Thyroid gland (tissue), 4 donors: ENCODE data around the gene MRPS24.

ENCODE experiments used
- POLR2A ChIP-seq, 2 donors: fragments of 450-650 bp; IDR thresholded peaks; one replicate each; pipeline ENCODE4 v1.6.1; 2017; ENCODE audit warnings: antibody characterized with exemption in 2 of 2, mild to moderate bottlenecking in 2 of 2, moderate library complexity in 1 of 2
- TF ChIP-seq, protein P1 (sequence below), 6 experiments: fragments of 200-600 bp in 3 of 6; fragments of 450-650 bp in 3 of 6; sonication (generic) in 3 of 6; IDR thresholded peaks; one replicate each; pipeline ENCODE4 v1.5.1; 2016 to 2019; ENCODE audit warnings: antibody characterized with exemption in 6 of 6, mild to moderate bottlenecking in 2 of 6, inconsistent platforms in 1 of 6, moderate library complexity in 1 of 6

- TF ChIP-seq, protein P1, sequence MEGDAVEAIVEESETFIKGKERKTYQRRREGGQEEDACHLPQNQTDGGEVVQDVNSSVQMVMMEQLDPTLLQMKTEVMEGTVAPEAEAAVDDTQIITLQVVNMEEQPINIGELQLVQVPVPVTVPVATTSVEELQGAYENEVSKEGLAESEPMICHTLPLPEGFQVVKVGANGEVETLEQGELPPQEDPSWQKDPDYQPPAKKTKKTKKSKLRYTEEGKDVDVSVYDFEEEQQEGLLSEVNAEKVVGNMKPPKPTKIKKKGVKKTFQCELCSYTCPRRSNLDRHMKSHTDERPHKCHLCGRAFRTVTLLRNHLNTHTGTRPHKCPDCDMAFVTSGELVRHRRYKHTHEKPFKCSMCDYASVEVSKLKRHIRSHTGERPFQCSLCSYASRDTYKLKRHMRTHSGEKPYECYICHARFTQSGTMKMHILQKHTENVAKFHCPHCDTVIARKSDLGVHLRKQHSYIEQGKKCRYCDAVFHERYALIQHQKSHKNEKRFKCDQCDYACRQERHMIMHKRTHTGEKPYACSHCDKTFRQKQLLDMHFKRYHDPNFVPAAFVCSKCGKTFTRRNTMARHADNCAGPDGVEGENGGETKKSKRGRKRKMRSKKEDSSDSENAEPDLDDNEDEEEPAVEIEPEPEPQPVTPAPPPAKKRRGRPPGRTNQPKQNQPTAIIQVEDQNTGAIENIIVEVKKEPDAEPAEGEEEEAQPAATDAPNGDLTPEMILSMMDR (IDR thresholded peaks at IDR 0.05), result no peak
- TF ChIP-seq POLR2A (IDR thresholded peaks at IDR 0.05), result no peak
Measured at GRCh38 chr7:43914795-43915194, 45.5 kb upstream of the MRPS24 start.
